ENCODE data around the gene ZDHHC9.

ZDHHC9 gene

GRCh38 chrX:129786210-129786651 lies 57.5 kb downstream of the ZDHHC9 start:
- DNase-seq (ENCODE audit: low spot score) = no peak

GRCh38 chrX:129785160-129785947 lies 58.3 kb downstream of the ZDHHC9 start:
- no peak for DNase-seq (ENCODE audit: low spot score)

GRCh38 chrX:129784371-129784770 lies 59.3 kb downstream of the ZDHHC9 start:
- no peak for DNase-seq (ENCODE audit: low spot score)

GRCh38 chrX:129783291-129783713 lies 60.4 kb downstream of the ZDHHC9 start:
- no peak for DNase-seq (ENCODE audit: low spot score)

GRCh38 chrX:129782706-129783105 lies 61.0 kb downstream of the ZDHHC9 start:
- DNase-seq (ENCODE audit: low spot score) = no peak

GRCh38 chrX:129781680-129782495 lies 61.8 kb downstream of the ZDHHC9 start:
- DNase-seq (ENCODE audit: low spot score) = no peak

GRCh38 chrX:129781134-129781672 lies 62.5 kb downstream of the ZDHHC9 start:
- no peak for DNase-seq (ENCODE audit: low spot score)

GRCh38 chrX:129780441-129781105 lies 63.1 kb downstream of the ZDHHC9 start:
- DNase-seq (ENCODE audit: low spot score) = no peak

GRCh38 chrX:129779747-129780146 lies 63.9 kb downstream of the ZDHHC9 start, which contains the start of gene SASH3:
Gene SASH3 (plus strand): TSS chrX:129779949. CDS start chrX:129780098, 149 bp downstream.
- no peak for DNase-seq (ENCODE audit: low spot score)

GRCh38 chrX:129779086-129779672 lies 64.5 kb downstream of the ZDHHC9 start:
- DNase-seq (ENCODE audit: low spot score) = no peak

- DNase-seq (ENCODE audit: low spot score) = peak; percentile 26
Measured at GRCh38 chrX:129777218-129778030, 66.3 kb downstream of the ZDHHC9 start.

GRCh38 chrX:129773649-129774458 lies 69.8 kb downstream of the ZDHHC9 start:
- DNase-seq (ENCODE audit: low spot score) = no peak

- peak; percentile 18 for DNase-seq (ENCODE audit: low spot score)
Measured at GRCh38 chrX:129772796-129773431, 70.8 kb downstream of the ZDHHC9 start.

GRCh38 chrX:129771266-129771995 lies 72.3 kb downstream of the ZDHHC9 start:
- DNase-seq (ENCODE audit: low spot score) = no peak

- no peak for DNase-seq (ENCODE audit: low spot score)
Measured at GRCh38 chrX:129769467-129770154, 74.1 kb downstream of the ZDHHC9 start.

GRCh38 chrX:129768586-129769466 lies 74.9 kb downstream of the ZDHHC9 start:
- no peak for DNase-seq (ENCODE audit: low spot score)

- DNase-seq (ENCODE audit: low spot score) = no peak
Measured at GRCh38 chrX:129768186-129768585, 75.5 kb downstream of the ZDHHC9 start.

Data from kidney tubule cell (primary cell).